ENCODE results near the gene ATP13A1.

ATP13A1 gene

GRCh38 chr19:19633711-19634515 lies 29.6 kb downstream of the ATP13A1 start:
- no peak overlapping the region for H3K4me3 ChIP-seq (replicated peaks; ENCODE audit: low read depth, low read length)

DNA sequence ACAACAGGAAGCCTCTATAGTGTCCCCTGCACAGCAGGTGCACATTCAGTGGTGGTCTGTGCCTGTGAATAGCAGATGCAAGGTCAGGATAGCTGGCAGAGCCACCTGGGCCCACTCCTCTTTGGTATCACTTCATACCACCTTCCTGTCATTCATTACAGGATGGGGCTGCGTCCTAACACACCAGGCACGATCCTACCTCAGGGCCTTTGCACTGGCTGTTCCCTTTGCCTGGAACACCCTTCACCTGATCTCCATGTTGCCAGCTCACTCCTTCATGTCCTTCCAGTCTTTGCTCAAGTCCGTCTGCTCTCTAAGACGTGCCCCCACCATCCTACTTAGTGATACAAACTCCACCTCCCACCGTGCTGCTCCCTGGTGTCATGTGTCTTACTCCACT lies 30.8 kb downstream of the ATP13A1 start:
- DNase-seq (ENCODE audit: extremely low read depth, low read depth): no peak
- no peak for TF ChIP-seq CTCF (IDR thresholded peaks at IDR 0.05; ENCODE audit: low read depth, low read length, missing control alignments)
- no peak overlapping the region for H3K4me3 ChIP-seq (replicated peaks; ENCODE audit: low read depth, low read length)

More at GRCh38 chr19:19633711-19634515, 29.6 kb downstream of the ATP13A1 start:
- no peak for TF ChIP-seq CTCF (IDR thresholded peaks at IDR 0.05; ENCODE audit: low read depth, low read length, missing control alignments)
- DNase-seq (ENCODE audit: extremely low read depth, low read depth): no peak

DNA sequence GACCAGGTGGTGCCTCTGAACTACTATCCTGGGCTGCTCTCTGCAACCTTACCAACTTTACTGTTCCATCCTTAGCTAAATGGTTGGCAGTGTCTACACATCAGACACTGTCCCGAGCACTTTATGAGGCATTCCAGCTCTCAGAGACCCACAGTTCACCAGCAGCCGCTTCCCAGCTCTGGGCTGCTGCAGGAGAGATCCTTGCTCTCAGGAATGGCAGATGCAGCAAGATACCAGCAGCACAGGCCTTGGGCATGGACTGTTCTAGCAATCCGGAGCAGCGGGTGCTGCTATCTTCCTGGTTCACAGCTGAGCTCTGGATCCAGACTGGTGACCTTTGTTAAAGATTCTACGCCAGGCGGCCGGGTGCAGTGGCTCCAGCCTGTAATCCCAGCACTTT lies 32.1 kb downstream of the ATP13A1 start:
- no peak for TF ChIP-seq CTCF (IDR thresholded peaks at IDR 0.05; ENCODE audit: low read depth, low read length, missing control alignments)
- no peak for DNase-seq (ENCODE audit: extremely low read depth, low read depth)
- H3K4me3 ChIP-seq (replicated peaks; ENCODE audit: low read depth, low read length): no peak overlapping the region

DNA sequence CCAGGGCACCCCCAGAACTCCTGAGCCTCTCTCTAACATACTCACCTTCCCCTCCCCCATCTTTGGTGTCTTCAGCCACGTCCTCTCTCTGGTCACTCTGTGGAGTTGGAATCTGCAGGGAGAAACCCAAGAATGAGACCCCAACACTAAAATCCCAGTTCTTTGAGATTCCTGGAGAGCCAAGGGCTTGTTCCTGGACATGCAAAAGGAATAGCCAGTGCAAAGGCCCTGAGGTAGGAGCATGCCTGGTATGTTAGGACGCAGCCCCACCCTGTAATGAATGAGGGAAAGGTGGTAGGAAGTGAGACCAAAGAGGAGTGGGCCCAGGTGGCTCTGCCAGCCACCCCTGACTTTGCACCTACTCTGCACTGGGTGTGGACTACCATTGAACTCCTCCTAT lies 33.0 kb downstream of the ATP13A1 start:
- no peak for TF ChIP-seq CTCF (IDR thresholded peaks at IDR 0.05; ENCODE audit: low read depth, low read length, missing control alignments)
- DNase-seq (ENCODE audit: extremely low read depth, low read depth): no peak
- H3K4me3 ChIP-seq (replicated peaks; ENCODE audit: low read depth, low read length): no peak overlapping the region

DNA sequence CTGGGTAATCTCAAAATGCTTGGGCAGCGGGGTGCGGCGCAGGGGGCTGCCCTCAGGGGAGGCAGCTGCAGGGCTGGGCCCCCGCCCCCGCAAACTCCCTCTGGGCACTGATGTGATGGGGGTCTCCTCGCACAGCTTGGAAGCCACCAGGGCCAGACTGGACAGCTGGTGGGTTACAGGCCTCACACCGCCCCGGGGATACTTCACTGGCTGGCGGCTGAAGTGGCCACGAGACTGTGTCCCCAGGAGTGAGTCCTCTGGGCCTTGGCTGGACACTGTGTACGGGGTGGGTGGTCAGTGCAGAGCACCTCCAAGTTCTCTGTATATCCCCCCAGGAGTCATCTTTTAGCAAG lies 33.4 kb downstream of the ATP13A1 start:
- no peak overlapping the region for H3K4me3 ChIP-seq (replicated peaks; ENCODE audit: low read depth, low read length)
- TF ChIP-seq CTCF (IDR thresholded peaks at IDR 0.05; ENCODE audit: low read depth, low read length, missing control alignments): no peak
- no peak for DNase-seq (ENCODE audit: extremely low read depth, low read depth)

DNA sequence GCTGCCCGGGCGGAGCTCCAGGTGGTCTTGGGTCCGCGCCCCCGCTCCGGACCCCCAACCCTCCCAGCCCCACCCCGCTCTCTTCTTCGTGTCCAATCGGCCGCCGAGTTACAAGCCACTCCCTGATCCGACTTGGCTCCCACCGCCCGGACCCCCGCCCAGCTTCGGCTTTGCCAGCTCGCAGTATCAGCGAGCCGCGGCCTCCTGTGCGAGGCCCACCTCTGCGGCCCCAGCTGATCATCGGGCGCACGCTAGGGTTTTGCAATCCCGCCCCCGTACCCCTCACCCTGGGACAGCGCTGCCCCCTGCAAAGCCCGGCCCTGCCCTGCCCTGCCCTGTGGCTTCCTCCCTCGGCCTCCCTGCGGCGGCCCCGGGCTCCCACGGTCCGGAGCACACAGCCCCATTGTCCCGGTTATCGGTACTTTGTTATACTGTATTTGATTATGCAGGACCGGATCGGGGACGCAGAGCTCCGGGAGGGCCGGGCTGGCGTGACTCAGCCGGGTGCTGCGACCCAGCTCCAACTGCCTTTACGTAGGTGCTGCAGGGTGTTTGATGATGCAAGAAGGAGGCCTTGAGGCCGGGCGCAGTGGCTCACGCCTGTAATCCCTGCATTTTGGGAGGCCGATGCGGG lies 34.9 kb downstream of the ATP13A1 start:
- H3K4me3 ChIP-seq (replicated peaks; ENCODE audit: low read depth, low read length): peak overlapping the region; percentile 15; the same call in 1 of the 2 replicates
- no peak for DNase-seq (ENCODE audit: extremely low read depth, low read depth)
- no peak for TF ChIP-seq CTCF (IDR thresholded peaks at IDR 0.05; ENCODE audit: low read depth, low read length, missing control alignments)

All from HFF-Myc (cell line).